ENCODE data around the gene ATE1. TPM values are rescaled to one million over a fixed set of nuclear protein-coding genes. Genes with fewer than 3 reads are reported as not detected.

ATE1 gene
- total RNA-seq, 1 donor from 2014 or later = 24.9 TPM

DNA sequence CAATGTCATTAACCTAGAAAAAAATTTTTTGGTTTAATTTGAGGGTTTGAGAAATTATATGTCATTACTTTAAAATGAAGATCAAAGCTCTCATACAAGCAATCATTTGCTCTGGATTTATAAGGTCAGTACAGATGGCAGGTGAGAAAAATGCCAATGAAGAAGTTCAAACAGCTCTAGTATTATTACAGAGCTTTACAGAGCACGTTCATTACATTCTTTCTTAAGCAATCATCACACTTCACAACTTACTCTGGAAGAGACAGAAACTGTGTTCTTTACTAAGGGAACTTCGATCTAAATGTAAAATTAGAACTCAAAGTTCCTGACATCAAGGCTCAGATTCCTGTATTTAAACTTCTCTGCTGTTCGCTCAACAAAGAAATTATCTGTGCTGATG is 153.4 kb downstream of the ATE1 start:
- Histone ChIP-seq H3K36me3 (ENCODE audit: control insufficient read depth, insufficient read depth, low read length) (no peaks in the 10 kb centered on the region), H3K4me3 (ENCODE audit: low read depth, low read length) (no peak overlapping the region), H3K27me3 (ENCODE audit: control insufficient read depth, insufficient read depth, low read length) (no peaks in the 10 kb centered on the region)
- DNase-seq (ENCODE audit: low read depth) = no peak
- TF ChIP-seq, protein P1, sequence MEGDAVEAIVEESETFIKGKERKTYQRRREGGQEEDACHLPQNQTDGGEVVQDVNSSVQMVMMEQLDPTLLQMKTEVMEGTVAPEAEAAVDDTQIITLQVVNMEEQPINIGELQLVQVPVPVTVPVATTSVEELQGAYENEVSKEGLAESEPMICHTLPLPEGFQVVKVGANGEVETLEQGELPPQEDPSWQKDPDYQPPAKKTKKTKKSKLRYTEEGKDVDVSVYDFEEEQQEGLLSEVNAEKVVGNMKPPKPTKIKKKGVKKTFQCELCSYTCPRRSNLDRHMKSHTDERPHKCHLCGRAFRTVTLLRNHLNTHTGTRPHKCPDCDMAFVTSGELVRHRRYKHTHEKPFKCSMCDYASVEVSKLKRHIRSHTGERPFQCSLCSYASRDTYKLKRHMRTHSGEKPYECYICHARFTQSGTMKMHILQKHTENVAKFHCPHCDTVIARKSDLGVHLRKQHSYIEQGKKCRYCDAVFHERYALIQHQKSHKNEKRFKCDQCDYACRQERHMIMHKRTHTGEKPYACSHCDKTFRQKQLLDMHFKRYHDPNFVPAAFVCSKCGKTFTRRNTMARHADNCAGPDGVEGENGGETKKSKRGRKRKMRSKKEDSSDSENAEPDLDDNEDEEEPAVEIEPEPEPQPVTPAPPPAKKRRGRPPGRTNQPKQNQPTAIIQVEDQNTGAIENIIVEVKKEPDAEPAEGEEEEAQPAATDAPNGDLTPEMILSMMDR (IDR thresholded peaks at IDR 0.05; ENCODE audit: insufficient read depth, low read length, poor library complexity, severe bottlenecking) = no peak

DNA sequence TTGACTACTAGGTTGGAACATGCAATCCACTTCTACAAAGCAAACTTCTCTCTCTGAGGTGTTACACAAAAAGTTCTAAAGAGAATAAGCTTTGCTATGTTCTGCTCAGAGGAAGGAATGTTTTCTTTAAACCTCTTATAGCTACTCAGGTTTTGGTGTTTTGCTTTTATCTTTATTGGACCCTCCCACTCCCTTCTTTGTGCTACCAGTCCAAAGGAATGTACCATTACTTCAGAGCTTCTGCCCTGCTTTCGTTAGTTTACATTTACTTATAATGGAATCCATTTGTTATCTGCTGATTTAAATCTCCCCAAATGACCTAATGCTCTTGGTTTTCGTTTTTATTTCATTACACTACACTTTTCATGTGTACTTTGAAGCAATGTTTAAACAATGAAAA is 154.9 kb downstream of the ATE1 start:
- no peak for DNase-seq (ENCODE audit: low read depth)
- TF ChIP-seq, protein P1 (IDR thresholded peaks at IDR 0.05; ENCODE audit: insufficient read depth, low read length, poor library complexity, severe bottlenecking) = no peak
- H3K36me3 ChIP-seq (ENCODE audit: control insufficient read depth, insufficient read depth, low read length) = no peaks in the 10 kb centered on the region
- H3K27me3 ChIP-seq (ENCODE audit: control insufficient read depth, insufficient read depth, low read length) = no peaks in the 10 kb centered on the region
- no peak overlapping the region for H3K4me3 ChIP-seq (ENCODE audit: low read depth, low read length)

DNA sequence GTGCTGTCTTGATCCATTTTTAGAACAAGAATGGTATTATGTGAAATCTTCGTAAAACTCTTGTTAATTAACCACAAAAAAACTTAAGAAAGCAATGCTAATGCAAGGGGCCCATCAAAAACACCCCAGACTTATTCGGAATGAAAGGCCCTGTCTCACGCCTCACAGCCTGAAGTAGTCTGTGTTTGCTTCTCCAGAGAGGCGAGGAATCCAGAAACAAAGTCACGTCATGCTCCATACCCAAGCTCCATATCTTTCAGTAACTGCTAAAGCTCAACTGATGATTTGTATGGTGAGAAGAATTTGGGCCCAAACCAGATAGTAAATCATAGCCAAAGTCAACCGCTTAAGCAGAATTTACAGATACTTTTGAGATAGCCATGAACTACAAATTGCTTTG is 155.4 kb downstream of the ATE1 start:
- no peaks in the 10 kb centered on the region for H3K27me3 ChIP-seq (ENCODE audit: control insufficient read depth, insufficient read depth, low read length)
- TF ChIP-seq, protein P1 (IDR thresholded peaks at IDR 0.05; ENCODE audit: insufficient read depth, low read length, poor library complexity, severe bottlenecking) = no peak
- no peak for DNase-seq (ENCODE audit: low read depth)
- H3K4me3 ChIP-seq (ENCODE audit: low read depth, low read length) = no peak overlapping the region
- H3K36me3 ChIP-seq (ENCODE audit: control insufficient read depth, insufficient read depth, low read length) = no peaks in the 10 kb centered on the region

DNA sequence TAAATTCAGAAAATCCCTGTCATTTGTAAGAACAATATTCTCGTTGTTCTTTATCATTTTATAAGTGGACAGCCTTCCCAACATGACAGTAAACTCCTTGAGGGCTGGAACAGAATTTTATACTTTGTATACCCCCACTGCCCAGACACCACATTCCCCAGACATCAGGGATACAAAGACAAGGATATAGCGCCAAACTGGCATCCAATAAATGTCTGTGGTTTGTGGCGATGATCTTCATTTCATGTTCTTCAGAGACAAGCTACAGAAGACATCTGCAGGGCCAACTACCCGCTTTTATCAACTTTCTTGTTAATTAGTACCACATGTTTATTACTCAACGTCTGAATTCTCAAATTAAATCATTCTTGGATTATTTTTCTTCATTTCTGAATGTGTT is 155.9 kb downstream of the ATE1 start:
- DNase-seq (ENCODE audit: low read depth) = no peak
- H3K27me3 ChIP-seq (ENCODE audit: control insufficient read depth, insufficient read depth, low read length) = no peaks in the 10 kb centered on the region
- H3K4me3 ChIP-seq (ENCODE audit: low read depth, low read length) = no peak overlapping the region
- TF ChIP-seq, protein P1 (IDR thresholded peaks at IDR 0.05; ENCODE audit: insufficient read depth, low read length, poor library complexity, severe bottlenecking) = no peak
- H3K36me3 ChIP-seq (ENCODE audit: control insufficient read depth, insufficient read depth, low read length) = no peaks in the 10 kb centered on the region

- H3K4me3 ChIP-seq (ENCODE audit: low read depth, low read length) = no peak overlapping the region
- H3K36me3 ChIP-seq (ENCODE audit: control insufficient read depth, insufficient read depth, low read length) = no peaks in the 10 kb centered on the region
- no peak for DNase-seq (ENCODE audit: low read depth)
- no peaks in the 10 kb centered on the region for H3K27me3 ChIP-seq (ENCODE audit: control insufficient read depth, insufficient read depth, low read length)
- TF ChIP-seq, protein P1 (IDR thresholded peaks at IDR 0.05; ENCODE audit: insufficient read depth, low read length, poor library complexity, severe bottlenecking) = no peak
These were observed 161.4 kb downstream of the ATE1 start for GRCh38 chr10:121766426-121766825.

GRCh38 chr10:121765204-121765603 is 162.6 kb downstream of the ATE1 start:
- H3K36me3 ChIP-seq (ENCODE audit: control insufficient read depth, insufficient read depth, low read length) = no peaks in the 10 kb centered on the region
- H3K27me3 ChIP-seq (ENCODE audit: control insufficient read depth, insufficient read depth, low read length) = no peaks in the 10 kb centered on the region
- no peak overlapping the region for H3K4me3 ChIP-seq (ENCODE audit: low read depth, low read length)
- TF ChIP-seq, protein P1 (IDR thresholded peaks at IDR 0.05; ENCODE audit: insufficient read depth, low read length, poor library complexity, severe bottlenecking) = no peak
- DNase-seq (ENCODE audit: low read depth) = no peak

All from kidney epithelial cell (primary cell).